IMR-90 (cell line): ENCODE data around the gene RTL1.

ENCODE experiments used
- POLR2A ChIP-seq: IDR thresholded peaks from 2 replicates; pipeline ENCODE4 v1.6.1; 2012; ENCODE audit warnings: mild to moderate bottlenecking, low read depth, low read length
- RFX5 ChIP-seq: IDR thresholded peaks from 2 replicates; pipeline ENCODE4 v1.8.0; 2012; ENCODE audit warnings: low read depth, mild to moderate bottlenecking, low read length, moderate library complexity
- TF ChIP-seq, protein P1 (sequence below): conservative IDR thresholded peaks from 2 replicates; pipeline ENCODE4 v1.5.1; 2012; ENCODE audit warnings: mild to moderate bottlenecking, low read depth, low read length, improper control_type of control experiment

DNA sequence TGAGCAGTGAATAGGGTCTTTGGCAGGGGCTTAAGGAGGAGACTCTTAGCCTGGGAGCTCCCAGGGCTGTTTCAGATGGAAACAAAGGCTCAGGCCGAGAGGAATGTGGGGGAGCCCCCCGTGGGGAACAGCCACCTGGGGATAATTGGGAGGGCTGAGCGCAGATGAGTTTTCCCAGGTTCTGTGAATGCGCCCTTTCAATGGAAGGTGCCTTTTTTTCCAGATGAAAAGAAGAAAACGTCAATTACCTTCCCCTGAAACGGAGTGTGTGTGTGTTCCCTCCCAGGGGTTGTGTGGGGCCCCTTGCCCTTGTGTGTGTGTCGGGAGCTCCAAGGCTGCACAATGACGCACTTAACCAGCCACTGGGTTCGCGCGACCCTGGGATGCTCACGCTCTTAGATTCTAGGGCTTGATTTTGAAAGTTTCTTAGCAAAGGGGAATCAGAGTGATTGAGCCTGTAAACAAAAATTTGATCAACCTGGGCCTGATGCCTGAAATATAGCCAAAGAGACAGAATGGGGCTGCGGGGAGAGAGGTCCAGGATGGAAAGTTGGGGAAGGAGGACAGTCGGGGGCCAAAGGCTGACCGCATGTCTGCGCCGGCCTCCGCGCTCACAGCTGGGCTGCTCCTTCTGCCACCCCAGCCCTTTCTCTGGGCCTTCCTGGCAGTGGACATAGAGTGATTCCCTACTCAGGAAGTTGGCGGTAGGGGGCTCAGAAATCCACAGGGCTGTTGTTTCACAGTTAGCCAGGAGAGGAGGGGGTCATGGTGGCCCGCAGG, 63.0 kb downstream of the RTL1 start:
- TF ChIP-seq POLR2A (no peak; the same call in 1 of the 2 replicates), RFX5 (no peak)
- TF ChIP-seq, protein P1, sequence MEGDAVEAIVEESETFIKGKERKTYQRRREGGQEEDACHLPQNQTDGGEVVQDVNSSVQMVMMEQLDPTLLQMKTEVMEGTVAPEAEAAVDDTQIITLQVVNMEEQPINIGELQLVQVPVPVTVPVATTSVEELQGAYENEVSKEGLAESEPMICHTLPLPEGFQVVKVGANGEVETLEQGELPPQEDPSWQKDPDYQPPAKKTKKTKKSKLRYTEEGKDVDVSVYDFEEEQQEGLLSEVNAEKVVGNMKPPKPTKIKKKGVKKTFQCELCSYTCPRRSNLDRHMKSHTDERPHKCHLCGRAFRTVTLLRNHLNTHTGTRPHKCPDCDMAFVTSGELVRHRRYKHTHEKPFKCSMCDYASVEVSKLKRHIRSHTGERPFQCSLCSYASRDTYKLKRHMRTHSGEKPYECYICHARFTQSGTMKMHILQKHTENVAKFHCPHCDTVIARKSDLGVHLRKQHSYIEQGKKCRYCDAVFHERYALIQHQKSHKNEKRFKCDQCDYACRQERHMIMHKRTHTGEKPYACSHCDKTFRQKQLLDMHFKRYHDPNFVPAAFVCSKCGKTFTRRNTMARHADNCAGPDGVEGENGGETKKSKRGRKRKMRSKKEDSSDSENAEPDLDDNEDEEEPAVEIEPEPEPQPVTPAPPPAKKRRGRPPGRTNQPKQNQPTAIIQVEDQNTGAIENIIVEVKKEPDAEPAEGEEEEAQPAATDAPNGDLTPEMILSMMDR: no peak
